CD4-positive, alpha-beta T cell treated with Interleukin-17A for 4 hours (primary cell): ENCODE measurements around the gene PGBD2.
"Not testable (repeated sequence)": the region's sequence is repeated elsewhere in the genome, so short reads cannot be mapped to it uniquely, and the experiment has no call there.

ENCODE experiments used
- DNase-seq: peaks from one replicate; pipeline ENCODE4 v3.0.0-alpha.2; 2020; ENCODE audit warnings: mixed read lengths

Gene PGBD2

GRCh38 chr1:248906009-248906752, at the start of gene PGBD2:
Gene PGBD2 (plus strand): TSS chr1:248906235. CDS start chr1:248913863, 7,628 bp downstream.
- DNase-seq, result peak; percentile 99

GRCh38 chr1:248857201-248857600, 48.8 kb upstream of the PGBD2 start:
- DNase-seq, result no peak

GRCh38 chr1:248857749-248858095, 48.3 kb upstream of the PGBD2 start:
- DNase-seq, result no peak

- DNase-seq, result peak; percentile 43
These were observed 47.7 kb upstream of the PGBD2 start for GRCh38 chr1:248858096-248858890.

- peak; percentile 98 for DNase-seq
These were observed 46.8 kb upstream of the PGBD2 start, which contains the start of gene ZNF692 for GRCh38 chr1:248858891-248859889. Gene ZNF692 (minus strand): TSS chr1:248859085. CDS start chr1:248858309, 776 bp downstream.

GRCh38 chr1:248860007-248860406, 46.0 kb upstream of the PGBD2 start:
- no peak for DNase-seq

GRCh38 chr1:248861616-248862015, 44.4 kb upstream of the PGBD2 start:
- DNase-seq, result no peak

- no peak for DNase-seq
These were observed 43.4 kb upstream of the PGBD2 start for GRCh38 chr1:248862695-248862997.

- peak; percentile 92 for DNase-seq
These were observed 42.8 kb upstream of the PGBD2 start for GRCh38 chr1:248862998-248863881.

- no peak for DNase-seq
These were observed 34.1 kb upstream of the PGBD2 start for GRCh38 chr1:248871837-248872401.

- DNase-seq, result peak; percentile 54
These were observed 33.2 kb upstream of the PGBD2 start for GRCh38 chr1:248872752-248873408.

- peak; percentile 90 for DNase-seq
These were observed 32.5 kb upstream of the PGBD2 start for GRCh38 chr1:248873409-248873992.

- DNase-seq, result peak; percentile 84
These were observed 32.0 kb upstream of the PGBD2 start for GRCh38 chr1:248873993-248874533.

GRCh38 chr1:248881261-248881660, 24.8 kb upstream of the PGBD2 start:
- no peak for DNase-seq

- not testable (repeated sequence) for DNase-seq
These were observed 23.6 kb upstream of the PGBD2 start for GRCh38 chr1:248882427-248882826.

- no peak for DNase-seq
These were observed 21.3 kb upstream of the PGBD2 start for GRCh38 chr1:248884632-248885295.

GRCh38 chr1:248885646-248886045, 20.4 kb upstream of the PGBD2 start:
- DNase-seq, result no peak

- DNase-seq, result no peak
These were observed 19.7 kb upstream of the PGBD2 start for GRCh38 chr1:248886237-248886895.

GRCh38 chr1:248889914-248890243, 16.2 kb upstream of the PGBD2 start:
- DNase-seq, result not testable (repeated sequence)
